HL-60 (cell line): ENCODE measurements around the gene IGHMBP2.

Experiments used
- DNase-seq, 2 experiments: peaks; one replicate each; pipeline ENCODE4 v3.0.0-alpha.2; 2010 to 2020; ENCODE audit warnings: low read depth in 1 of 2, low spot score in 1 of 2
- H3K27ac ChIP-seq: fragments of 250-450 bp; sonication (Bioruptor Pico); replicated peaks from 2 replicates; pipeline ENCODE4 v1.5.1; 2020; ENCODE audit warnings: mild to moderate bottlenecking, moderate library complexity
- H3K27me3 ChIP-seq: fragments of 250-450 bp; sonication (Bioruptor Pico); 2 replicates; pipeline ENCODE4 v1.5.1; 2021; ENCODE audit warnings: mild to moderate bottlenecking, moderate library complexity; ENCODE audit not compliant: insufficient read depth, poor library complexity, severe bottlenecking
- H3K4me3 ChIP-seq: replicated peaks from 2 replicates; pipeline ENCODE4 v1.5.1; 2011; ENCODE audit warnings: mild to moderate bottlenecking, control low read depth, low read length; ENCODE audit not compliant: insufficient read depth
- CTCF ChIP-seq: IDR thresholded peaks from one replicate; pipeline ENCODE4 v1.5.1; 2011; ENCODE audit warnings: low read length, control low read depth, inconsistent platforms; ENCODE audit not compliant: insufficient read depth
- GABPA ChIP-seq: IDR thresholded peaks from 2 replicates; pipeline ENCODE4 v1.6.1; 2012; ENCODE audit warnings: low read depth
- POLR2AphosphoS5 ChIP-seq: IDR thresholded peaks from 2 replicates; pipeline ENCODE4 v1.6.1; 2012; ENCODE audit warnings: low read depth
- REST ChIP-seq: IDR thresholded peaks from 2 replicates; pipeline ENCODE4 v1.6.1; 2012; ENCODE audit warnings: low read depth; ENCODE audit not compliant: insufficient replicate concordance
- SPI1 ChIP-seq: IDR thresholded peaks from 2 replicates; pipeline ENCODE4 v1.6.1; 2012; ENCODE audit warnings: low read depth, mild to moderate bottlenecking, borderline replicate concordance

The IGHMBP2 gene

GRCh38 chr11:68865241-68865640 lies 38.5 kb upstream of the IGHMBP2 start:
- no peak overlapping the region for H3K4me3 ChIP-seq
- H3K27me3 ChIP-seq: no peaks in the 10 kb centered on the region
- DNase-seq: no peak
- TF ChIP-seq REST: no peak
- TF ChIP-seq GABPA: no peak
- TF ChIP-seq SPI1: no peak
- TF ChIP-seq POLR2AphosphoS5: no peak
- TF ChIP-seq CTCF: no peak
- no peak overlapping the region for H3K27ac ChIP-seq

DNA sequence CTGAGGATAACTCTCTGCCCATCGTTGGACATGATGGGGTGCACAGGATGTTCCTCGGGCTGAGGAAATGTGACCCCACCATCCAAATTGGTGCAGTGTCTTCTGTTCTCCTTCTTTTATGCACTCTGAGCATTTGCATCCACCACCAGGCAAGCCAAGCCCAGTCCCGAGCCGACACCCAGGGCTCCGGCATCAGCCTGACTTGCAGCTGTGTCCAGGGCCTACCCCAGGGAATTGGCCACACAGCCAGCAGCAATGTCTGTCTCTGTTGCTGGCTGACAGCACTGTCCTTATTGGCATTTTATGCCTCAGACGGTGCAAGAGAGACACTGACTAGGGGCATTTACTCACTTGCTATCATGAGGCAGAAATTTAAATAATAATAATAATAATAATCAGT lies 36.6 kb upstream of the IGHMBP2 start:
- H3K4me3 ChIP-seq: no peak overlapping the region
- no peak for DNase-seq
- TF ChIP-seq CTCF (no peak), REST (no peak), GABPA (no peak), POLR2AphosphoS5 (no peak)
- H3K27ac ChIP-seq: no peak overlapping the region
- H3K27me3 ChIP-seq: no peaks in the 10 kb centered on the region

DNA sequence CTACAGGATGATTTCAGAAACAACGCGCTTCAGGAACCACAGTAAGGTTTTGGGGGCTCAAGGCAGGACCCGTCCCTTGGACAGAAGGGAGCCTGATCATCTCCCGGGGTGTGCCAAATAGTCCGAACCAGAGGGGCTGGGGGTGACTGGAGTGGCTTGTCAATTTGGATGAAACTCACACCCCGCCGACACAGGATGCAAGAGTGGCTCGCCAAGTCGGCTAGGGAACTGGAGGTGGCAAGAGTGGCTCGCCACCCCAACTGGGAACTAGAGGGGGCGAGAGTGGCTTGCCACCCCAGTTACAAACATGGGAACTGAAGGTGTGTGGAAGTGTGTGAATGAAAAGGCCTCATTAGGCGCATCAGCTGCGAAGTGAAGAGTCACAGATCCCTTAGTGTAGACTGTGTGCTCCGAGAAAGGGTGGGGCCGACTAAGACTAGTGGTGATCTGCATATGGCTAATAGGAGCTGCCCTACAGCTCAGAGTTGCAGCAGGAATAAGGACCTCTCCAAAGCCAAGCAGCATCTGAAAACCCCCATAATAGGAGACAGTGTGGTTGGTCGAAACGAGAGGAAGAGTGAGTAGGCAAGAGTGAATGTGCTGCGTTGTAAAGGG lies 35.4 kb upstream of the IGHMBP2 start:
- no peak for TF ChIP-seq REST
- TF ChIP-seq CTCF: no peak
- TF ChIP-seq SPI1: no peak
- TF ChIP-seq POLR2AphosphoS5: no peak
- no peak for TF ChIP-seq GABPA
- DNase-seq: no peak
- H3K4me3 ChIP-seq: no peak overlapping the region
- no peak overlapping the region for H3K27ac ChIP-seq
- H3K27me3 ChIP-seq: no peaks in the 10 kb centered on the region
